Activated CD8-positive, alpha-beta memory T cell treated with anti-CD3 and anti-CD28 coated beads, Interleukin-2, amount 50 U/mL, for 4 hours (primary cell): ENCODE measurements around the gene TBC1D14.
"Not testable (repeated sequence)": the region's sequence is repeated elsewhere in the genome, so short reads cannot be mapped to it uniquely, and the experiment has no call there.

ENCODE experiments used
- DNase-seq: peaks from one replicate; pipeline ENCODE4 v3.0.0-alpha.2; 2020

TBC1D14 gene

GRCh38 chr4:6891436-6892170 lies 18.0 kb upstream of the TBC1D14 start:
- no peak for DNase-seq

- DNase-seq = no peak
These were observed 17.3 kb upstream of the TBC1D14 start for GRCh38 chr4:6892190-6892908.

- no peak for DNase-seq
These were observed 16.8 kb upstream of the TBC1D14 start for GRCh38 chr4:6892909-6893202.

GRCh38 chr4:6893449-6894085 lies 16.1 kb upstream of the TBC1D14 start:
- no peak for DNase-seq

GRCh38 chr4:6894086-6894478 lies 15.5 kb upstream of the TBC1D14 start:
- no peak for DNase-seq

GRCh38 chr4:6894528-6895498 lies 14.8 kb upstream of the TBC1D14 start:
- no peak for DNase-seq

GRCh38 chr4:6896035-6896434 lies 13.6 kb upstream of the TBC1D14 start:
- no peak for DNase-seq

GRCh38 chr4:6898763-6899162 lies 10.9 kb upstream of the TBC1D14 start:
- no peak for DNase-seq

- DNase-seq = no peak
These were observed 9.3 kb upstream of the TBC1D14 start for GRCh38 chr4:6900181-6900812.

- no peak for DNase-seq
These were observed 8.7 kb upstream of the TBC1D14 start for GRCh38 chr4:6900956-6901355.

- no peak for DNase-seq
These were observed 7.8 kb upstream of the TBC1D14 start for GRCh38 chr4:6901669-6902317.

- DNase-seq = no peak
These were observed 7.1 kb upstream of the TBC1D14 start for GRCh38 chr4:6902318-6903042.

GRCh38 chr4:6905516-6906445 lies 3.8 kb upstream of the TBC1D14 start:
- DNase-seq = no peak

- DNase-seq = not testable (repeated sequence)
These were observed 3.1 kb upstream of the TBC1D14 start for GRCh38 chr4:6906486-6906885.

- DNase-seq = no peak
These were observed 1.9 kb upstream of the TBC1D14 start for GRCh38 chr4:6907658-6908191.

GRCh38 chr4:6908432-6909112 lies 1.1 kb upstream of the TBC1D14 start:
- no peak for DNase-seq

- peak; percentile 50 for DNase-seq
These were observed 329 bp downstream of the TBC1D14 start for GRCh38 chr4:6909970-6910339.

- DNase-seq = no peak
These were observed 824 bp downstream of the TBC1D14 start for GRCh38 chr4:6910340-6910959.
